MCF 10A (cell line): Measurements from ENCODE around the gene AVP. TPM values are rescaled to one million over a fixed set of nuclear protein-coding genes. Genes with fewer than 3 reads are reported as not detected.

Experiments used
- BruUV-seq: library from RNA; stranded (reverse); fragments of 400-500 nt; replicated peaks from 2 replicates; lab custom pipeline; 2021; lab: Mats Ljungman, UMichigan
- CTCF ChIA-PET: fragments of 300-600 bp; sonication (Branson Sonifier 250); formaldehyde crosslinking; extraction: SDS; loops from one replicate; lab custom pipeline; 2021; ENCODE audit warnings: antibody characterized with exemption, inconsistent platforms; lab: Yijun Ruan, JAX
- POLR2A ChIA-PET: fragments of 300-600, 350-650 bp; sonication (Branson Sonifier 250); formaldehyde crosslinking; extraction: SDS; loops from one replicate; lab custom pipeline; 2020; ENCODE audit warnings: antibody characterized with exemption, inconsistent platforms; lab: Yijun Ruan, JAX
- DNase-seq: peaks from one replicate; pipeline ENCODE4 v3.0.0-alpha.2; 2018; ENCODE audit not compliant: unreplicated experiment
- H3K27ac Mint-ChIP-seq: one replicate; pipeline ENCODE4 v1.8.0; 2022; ENCODE audit warnings: mild to moderate bottlenecking, low read depth, mixed read lengths; ENCODE audit not compliant: unreplicated experiment
- H3K27me3 Mint-ChIP-seq: one replicate; pipeline ENCODE4 v1.8.0; 2022; ENCODE audit warnings: mixed read lengths; ENCODE audit not compliant: insufficient read depth, unreplicated experiment
- H3K36me3 Mint-ChIP-seq: one replicate; pipeline ENCODE4 v1.8.0; 2022; ENCODE audit warnings: mild to moderate bottlenecking, moderate library complexity, mixed read lengths; ENCODE audit not compliant: insufficient read depth, unreplicated experiment
- H3K4me1 Mint-ChIP-seq: one replicate; pipeline ENCODE4 v1.8.0; 2022; ENCODE audit warnings: mixed read lengths; ENCODE audit not compliant: insufficient read depth, unreplicated experiment
- H3K4me3 Mint-ChIP-seq: one replicate; pipeline ENCODE4 v1.8.0; 2022; ENCODE audit warnings: mild to moderate bottlenecking, moderate library complexity, mixed read lengths; ENCODE audit not compliant: unreplicated experiment
- H3K9me3 Mint-ChIP-seq: one replicate; pipeline ENCODE4 v1.8.0; 2022; ENCODE audit warnings: mixed read lengths; ENCODE audit not compliant: unreplicated experiment
- CTCF ChIP-seq: fragments of 200-600 bp; IDR thresholded peaks from one replicate; pipeline ENCODE4 v1.8.0; 2022; ENCODE audit warnings: antibody characterized with exemption, mild to moderate bottlenecking; ENCODE audit not compliant: unreplicated experiment
- intact Hi-C: fragments of 100-400 bp; cut with micrococcal nuclease; formaldehyde crosslinking; loops from 2 replicates; pipeline ENCODE4 v1.14.1; 2022
- total RNA-seq: library from RNA; stranded (reverse); gene quantifications from 2 replicates; pipeline ENCODE4 v1.2.3, GENCODE V29; 2022

AVP gene
- total RNA-seq, 1 experiment from 2014 or later, result not detected

- intact Hi-C loops, result no loop called here
- H3K27ac Mint-ChIP-seq, result no peak overlapping the region
- H3K4me3 Mint-ChIP-seq, result no peak overlapping the region
- TF ChIP-seq CTCF, result no peak
- no peaks in the 10 kb centered on the region for H3K4me1 Mint-ChIP-seq
- no peaks in the 10 kb centered on the region for H3K9me3 Mint-ChIP-seq
- DNase-seq, result no peak
- H3K36me3 Mint-ChIP-seq, result no peaks in the 10 kb centered on the region
- ChIA-PET POLR2A (no interaction called here), CTCF (interaction anchor here (0.5 to 1.7 kb wide), 5 partner anchors 22 to 442 kb away, joined by 3 to 9 read pairs (median 4); no protein-coding TSS in a partner anchor)
- BruUV-seq, result no TSS peak
- peaks cover 12% of the 10 kb centered on the region for H3K27me3 Mint-ChIP-seq
These were observed 8.3 kb upstream of the AVP start for GRCh38 chr20:3092611-3093379.

GRCh38 chr20:3090565-3090964, 6.0 kb upstream of the AVP start:
- Mint-ChIP-seq H3K27me3 (peaks cover 12% of the 10 kb centered on the region), H3K4me3 (no peak overlapping the region), H3K4me1 (no peaks in the 10 kb centered on the region), H3K36me3 (no peaks in the 10 kb centered on the region), H3K9me3 (no peaks in the 10 kb centered on the region), H3K27ac (no peak overlapping the region)
- intact Hi-C loops, result no loop called here
- CTCF ChIA-PET, result interaction anchor here (0.7 to 1.7 kb wide), 3 partner anchors 14 to 37 kb away, joined by 3 to 9 read pairs (median 3); no protein-coding TSS in a partner anchor
- no peak for DNase-seq
- no TSS peak for BruUV-seq
- POLR2A ChIA-PET, result no interaction called here
- TF ChIP-seq CTCF, result no peak

GRCh38 chr20:3088031-3088430, 3.5 kb upstream of the AVP start:
- Mint-ChIP-seq H3K9me3 (no peaks in the 10 kb centered on the region), H3K4me3 (no peak overlapping the region), H3K27ac (no peak overlapping the region), H3K4me1 (no peaks in the 10 kb centered on the region), H3K27me3 (peaks cover 12% of the 10 kb centered on the region), H3K36me3 (no peaks in the 10 kb centered on the region)
- ChIA-PET CTCF (interaction anchor here (1.0 kb wide), 1 partner anchor 36 kb away, joined by 3 read pairs; no protein-coding TSS in a partner anchor), POLR2A (interaction anchor here (0.8 to 2.0 kb wide), 2 partner anchors 8 to 16 kb away, joined by 4 to 5 read pairs; no protein-coding TSS in a partner anchor)
- intact Hi-C loops, result no loop called here
- TF ChIP-seq CTCF, result no peak
- no TSS peak for BruUV-seq
- no peak for DNase-seq

- Mint-ChIP-seq H3K9me3 (no peaks in the 10 kb centered on the region), H3K27me3 (peaks cover 31% of the 10 kb centered on the region)
- no TSS peak for BruUV-seq
These were observed 1.1 kb upstream of the AVP start for GRCh38 chr20:3085571-3086072.

More at GRCh38 chr20:3085571-3086072, 1.1 kb upstream of the AVP start:
- Mint-ChIP-seq H3K4me1 (peaks cover 9% of the 10 kb centered on the region), H3K4me3 (no peak overlapping the region), H3K36me3 (no peaks in the 10 kb centered on the region), H3K27ac (no peak overlapping the region)
- no peak for TF ChIP-seq CTCF
- CTCF ChIA-PET, result interaction anchor here (0.8 to 2.2 kb wide), 4 partner anchors 12 to 230 kb away, joined by 4 to 10 read pairs (median 4); no protein-coding TSS in a partner anchor
- intact Hi-C loops, result no loop called here
- POLR2A ChIA-PET, result interaction anchor here (0.6 to 0.8 kb wide), 2 partner anchors 32 to 39 kb away, joined by 3 read pairs; no protein-coding TSS in a partner anchor
- DNase-seq, result no peak
